Ishikawa (cell line): ENCODE data around the gene SHC2.

Experiments used
- FOXM1 ChIP-seq: IDR thresholded peaks from 2 replicates; pipeline ENCODE4 v1.6.1; 2012; ENCODE audit warnings: low read depth, borderline replicate concordance
- MAX ChIP-seq: IDR thresholded peaks from 2 replicates; pipeline ENCODE4 v1.6.1; 2012
- RAD21 ChIP-seq: IDR thresholded peaks from 2 replicates; pipeline ENCODE4 v1.6.1; 2012; ENCODE audit warnings: low read depth
- REST ChIP-seq: IDR thresholded peaks from 2 replicates; pipeline ENCODE4 v1.6.1; 2012; ENCODE audit warnings: low read depth, mild to moderate bottlenecking
- USF1 ChIP-seq: IDR thresholded peaks from 2 replicates; pipeline ENCODE4 v1.6.1; 2012
- YY1 ChIP-seq: IDR thresholded peaks from 2 replicates; pipeline ENCODE4 v1.6.1; 2012; ENCODE audit warnings: low read depth
- ZBTB7A ChIP-seq: IDR thresholded peaks from 2 replicates; pipeline ENCODE4 v1.6.1; 2012; ENCODE audit warnings: low read depth

GRCh38 chr19:485583-486236 is 24.9 kb upstream of the SHC2 start:
- no peak for TF ChIP-seq FOXM1
- TF ChIP-seq USF1, result no peak
- no peak for TF ChIP-seq RAD21
- TF ChIP-seq REST, result no peak
- no peak for TF ChIP-seq MAX
- no peak for TF ChIP-seq YY1
- no peak for TF ChIP-seq ZBTB7A
